GM12878 (cell line): ENCODE data around the gene CFAP61.

Experiments
- EGR1 ChIP-seq, 2 experiments: IDR thresholded peaks; 1 replicate in 1 of 2; 2 replicates in 1 of 2; pipeline ENCODE4 v1.6.1; 2011 to 2012; ENCODE audit warnings: low read depth in 2 of 2, low read length in 2 of 2, borderline replicate concordance in 1 of 2, mild to moderate bottlenecking in 1 of 2, moderate library complexity in 1 of 2
- RAD51 ChIP-seq: fragments of 450-650 bp; IDR thresholded peaks from 2 replicates; pipeline ENCODE4 v1.6.1; 2016; ENCODE audit warnings: moderate library complexity, mild to moderate bottlenecking, inconsistent platforms
- TF ChIP-seq, protein P1 (sequence below): fragments of 450-650 bp; formaldehyde crosslinking; IDR thresholded peaks from 2 replicates; pipeline ENCODE4 v1.4.0; 2020; ENCODE audit warnings: mild to moderate bottlenecking, moderate library complexity

DNA sequence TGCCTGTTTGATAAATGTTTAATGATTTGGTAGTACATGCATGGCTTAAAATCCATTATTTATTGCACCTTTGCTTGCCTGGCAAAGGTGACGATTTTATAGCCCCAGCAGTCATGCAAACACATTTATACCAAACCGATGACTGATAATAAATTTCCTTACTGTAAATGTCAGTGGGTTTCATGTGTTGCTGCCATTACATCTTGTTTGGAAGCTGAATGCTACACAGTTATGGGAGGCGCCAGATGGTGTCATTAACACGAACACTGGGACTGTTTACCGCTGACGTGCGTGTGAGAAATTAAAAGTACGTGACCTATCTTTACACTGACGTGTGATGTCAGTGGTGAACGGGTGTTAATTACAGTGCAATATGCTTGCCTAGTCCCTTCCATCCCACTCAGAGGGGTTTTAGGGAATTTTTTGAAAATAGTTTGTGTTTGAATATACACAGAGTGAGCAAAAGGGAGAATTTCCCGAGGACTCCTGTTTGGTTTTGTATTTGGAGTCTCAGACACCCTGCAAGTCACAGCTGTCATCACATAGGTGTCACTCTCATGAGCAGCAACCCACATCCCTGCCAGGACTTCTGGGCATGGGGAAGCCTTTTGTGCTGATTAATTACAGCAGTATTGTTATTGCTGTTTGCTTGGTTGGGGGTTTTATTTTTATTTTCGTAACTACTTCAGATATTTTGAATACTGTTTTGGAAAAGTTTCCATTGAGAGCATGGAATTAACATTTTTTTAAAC is 163.8 kb downstream of the CFAP61 start:
- no peak for TF ChIP-seq EGR1 (IDR thresholded peaks at IDR 0.05; ENCODE audit: borderline replicate concordance in 1 of 2, low read depth in 2 of 2, low read length in 2 of 2)
- TF ChIP-seq, protein P1, sequence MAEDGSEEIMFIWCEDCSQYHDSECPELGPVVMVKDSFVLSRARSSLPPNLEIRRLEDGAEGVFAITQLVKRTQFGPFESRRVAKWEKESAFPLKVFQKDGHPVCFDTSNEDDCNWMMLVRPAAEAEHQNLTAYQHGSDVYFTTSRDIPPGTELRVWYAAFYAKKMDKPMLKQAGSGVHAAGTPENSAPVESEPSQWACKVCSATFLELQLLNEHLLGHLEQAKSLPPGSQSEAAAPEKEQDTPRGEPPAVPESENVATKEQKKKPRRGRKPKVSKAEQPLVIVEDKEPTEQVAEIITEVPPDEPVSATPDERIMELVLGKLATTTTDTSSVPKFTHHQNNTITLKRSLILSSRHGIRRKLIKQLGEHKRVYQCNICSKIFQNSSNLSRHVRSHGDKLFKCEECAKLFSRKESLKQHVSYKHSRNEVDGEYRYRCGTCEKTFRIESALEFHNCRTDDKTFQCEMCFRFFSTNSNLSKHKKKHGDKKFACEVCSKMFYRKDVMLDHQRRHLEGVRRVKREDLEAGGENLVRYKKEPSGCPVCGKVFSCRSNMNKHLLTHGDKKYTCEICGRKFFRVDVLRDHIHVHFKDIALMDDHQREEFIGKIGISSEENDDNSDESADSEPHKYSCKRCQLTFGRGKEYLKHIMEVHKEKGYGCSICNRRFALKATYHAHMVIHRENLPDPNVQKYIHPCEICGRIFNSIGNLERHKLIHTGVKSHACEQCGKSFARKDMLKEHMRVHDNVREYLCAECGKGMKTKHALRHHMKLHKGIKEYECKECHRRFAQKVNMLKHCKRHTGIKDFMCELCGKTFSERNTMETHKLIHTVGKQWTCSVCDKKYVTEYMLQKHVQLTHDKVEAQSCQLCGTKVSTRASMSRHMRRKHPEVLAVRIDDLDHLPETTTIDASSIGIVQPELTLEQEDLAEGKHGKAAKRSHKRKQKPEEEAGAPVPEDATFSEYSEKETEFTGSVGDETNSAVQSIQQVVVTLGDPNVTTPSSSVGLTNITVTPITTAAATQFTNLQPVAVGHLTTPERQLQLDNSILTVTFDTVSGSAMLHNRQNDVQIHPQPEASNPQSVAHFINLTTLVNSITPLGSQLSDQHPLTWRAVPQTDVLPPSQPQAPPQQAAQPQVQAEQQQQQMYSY (CRISPR knock-in tag): no peak
- no peak for TF ChIP-seq RAD51
